ENCODE measurements around the gene GPN2. TPM values are rescaled to one million over a fixed set of nuclear protein-coding genes. Genes with fewer than 3 reads are reported as not detected.
A peak's percentile ranks its signal among the peaks of the same experiment; 100 is the strongest.
"Not testable (repeated sequence)": the region's sequence is repeated elsewhere in the genome, so short reads cannot be mapped to it uniquely, and the experiment has no call there.

Gene GPN2
- total RNA-seq, 1 donor from 2014 or later: 9.0 TPM

DNA sequence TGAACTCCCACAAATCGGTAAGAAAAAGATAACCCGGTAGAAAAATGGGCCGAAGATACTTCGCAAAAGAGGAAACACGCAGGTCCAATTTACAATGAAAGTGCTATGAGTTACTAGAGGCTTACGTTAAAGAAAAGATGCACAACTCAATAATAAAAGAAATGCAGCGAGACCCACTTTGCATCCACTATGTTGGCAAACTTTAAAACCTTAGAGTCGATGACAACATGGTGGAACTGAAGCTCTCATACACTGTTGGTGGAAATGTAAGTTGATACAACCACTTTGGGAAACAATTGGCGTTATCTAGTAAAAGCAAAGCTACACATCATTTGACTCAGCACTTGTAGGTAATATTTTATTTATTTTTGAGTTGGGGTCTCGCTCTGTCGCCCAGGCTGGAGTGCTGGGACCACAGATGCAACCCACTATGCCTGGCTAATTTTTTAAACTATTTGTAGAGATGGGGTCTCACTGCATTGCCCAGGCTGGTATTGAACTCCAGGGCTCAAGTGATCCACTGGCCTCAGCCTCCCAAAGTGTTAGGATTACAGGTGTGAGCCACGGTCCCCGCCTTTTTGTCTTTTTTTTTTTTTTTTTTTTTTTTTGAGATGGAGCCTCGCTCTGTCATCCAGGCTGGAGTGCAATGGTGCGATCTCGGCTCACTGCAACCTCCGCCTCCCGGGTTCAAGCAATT lies 10.9 kb upstream of the GPN2 start:
- DNase-seq: no peak

GRCh38 chr1:26900001-26900814 lies 10.1 kb upstream of the GPN2 start, which contains the start of gene GPATCH3:
Gene GPATCH3, minus strand, starts transcription at chr1:26900467. Its CDS starts 25 bp downstream, at chr1:26900442.
- DNase-seq: peak; percentile 90

GRCh38 chr1:26897351-26897750 lies 7.3 kb upstream of the GPN2 start:
- no peak for DNase-seq

DNA sequence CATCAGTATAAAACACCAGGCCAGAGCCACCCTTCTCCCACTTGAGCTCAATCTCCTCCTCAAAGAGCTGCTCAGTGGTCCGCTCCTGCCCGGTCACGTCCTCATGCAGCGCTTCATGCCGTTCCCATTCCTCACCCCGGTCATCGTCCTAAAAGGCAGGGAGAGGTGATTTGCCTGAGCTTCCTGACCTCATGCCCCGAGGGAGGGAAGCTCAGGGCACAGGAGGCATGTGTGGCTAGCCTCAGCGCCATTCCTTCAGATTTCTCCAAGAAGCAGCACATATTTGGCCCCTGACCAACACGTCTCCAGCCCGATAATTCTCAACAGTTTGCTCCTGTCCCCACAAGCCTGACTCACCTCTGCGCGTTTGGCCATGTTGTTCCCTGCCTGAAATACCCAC lies 4.2 kb upstream of the GPN2 start:
- DNase-seq: no peak

GRCh38 chr1:26890467-26890796 lies 349 bp upstream of the GPN2 start:
- no peak for DNase-seq

- no peak for DNase-seq
Observed at GRCh38 chr1:26888231-26888630, 1.9 kb downstream of the GPN2 start.

GRCh38 chr1:26887125-26887524 lies 3.0 kb downstream of the GPN2 start:
- DNase-seq: no peak

DNA sequence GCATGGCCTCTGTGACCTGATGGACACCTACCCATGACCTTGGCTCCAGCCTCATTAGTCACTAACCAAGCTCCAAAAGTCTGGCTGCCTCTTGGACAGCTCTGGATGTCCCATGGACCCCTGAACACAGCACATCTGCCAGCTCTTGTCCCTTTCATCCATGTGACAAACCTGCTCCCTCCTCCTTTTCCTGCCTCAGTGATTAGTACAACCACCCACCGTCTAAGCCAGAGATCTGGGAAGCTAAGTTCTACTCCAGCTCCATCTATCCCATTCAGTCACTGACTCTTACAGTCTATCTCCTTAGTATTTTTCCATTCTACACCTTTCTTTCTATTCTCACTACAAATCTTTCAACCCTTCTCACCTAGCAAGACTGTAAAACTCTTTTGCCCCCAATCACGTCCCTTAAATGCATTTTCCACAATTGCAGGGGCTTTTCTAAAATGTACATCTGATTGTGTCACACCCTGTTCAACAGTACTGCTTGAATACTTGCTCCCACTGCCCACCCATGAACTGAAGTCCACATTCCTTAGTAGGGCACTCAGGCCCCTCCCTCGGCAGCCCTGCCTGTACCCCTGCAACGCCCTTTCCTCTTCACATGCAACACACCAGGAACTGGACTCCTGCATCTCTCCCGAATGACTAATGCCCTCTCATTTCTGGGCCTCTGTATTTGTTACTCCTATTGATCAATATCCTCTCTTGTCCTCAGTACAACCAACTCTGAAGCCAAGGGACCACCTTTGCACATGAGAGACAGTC lies 7.2 kb downstream of the GPN2 start:
- DNase-seq: no peak

GRCh38 chr1:26881611-26882010 lies 8.5 kb downstream of the GPN2 start:
- not testable (repeated sequence) for DNase-seq

GRCh38 chr1:26879793-26880192 lies 10.3 kb downstream of the GPN2 start:
- DNase-seq: no peak

DNA sequence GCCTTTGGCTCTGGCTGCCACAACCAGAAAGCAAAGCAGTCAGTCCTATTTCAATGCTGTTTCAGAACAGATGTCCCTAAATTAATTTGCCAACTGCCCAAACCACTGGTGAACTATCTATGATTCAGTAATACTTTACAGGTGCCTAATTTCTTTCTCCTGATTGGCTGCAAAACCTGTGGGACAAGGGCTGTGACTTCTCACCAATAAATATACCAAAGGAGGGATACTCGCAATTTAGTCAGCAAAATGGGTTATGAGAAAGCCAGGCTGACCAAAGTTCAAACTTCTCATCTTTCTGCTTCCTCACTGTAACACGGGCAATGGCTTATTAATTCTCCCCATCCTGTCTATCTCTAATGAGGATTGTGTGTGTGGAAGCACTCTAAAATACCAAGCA lies 12.8 kb downstream of the GPN2 start:
- DNase-seq: no peak

DNA sequence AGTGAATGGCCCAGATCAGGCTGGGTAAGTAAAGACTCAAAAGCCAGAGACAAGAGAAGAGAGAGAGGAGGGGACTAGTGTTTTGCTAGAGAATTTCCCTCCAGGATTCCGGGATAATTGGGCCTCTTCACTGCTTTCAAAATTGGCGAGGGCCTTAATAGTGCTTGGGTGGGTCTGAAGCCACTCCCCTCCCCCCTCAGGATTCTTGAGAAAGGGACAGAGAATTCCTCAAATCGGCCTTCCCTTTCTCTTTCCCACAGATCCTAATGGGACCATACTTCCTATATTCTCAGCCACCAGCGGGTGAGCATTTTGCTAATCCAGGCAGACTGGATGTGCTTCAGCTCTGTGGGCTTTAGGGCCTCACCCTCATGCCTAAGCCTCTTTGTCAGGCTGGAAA lies 15.2 kb downstream of the GPN2 start:
- DNase-seq: no peak

DNA sequence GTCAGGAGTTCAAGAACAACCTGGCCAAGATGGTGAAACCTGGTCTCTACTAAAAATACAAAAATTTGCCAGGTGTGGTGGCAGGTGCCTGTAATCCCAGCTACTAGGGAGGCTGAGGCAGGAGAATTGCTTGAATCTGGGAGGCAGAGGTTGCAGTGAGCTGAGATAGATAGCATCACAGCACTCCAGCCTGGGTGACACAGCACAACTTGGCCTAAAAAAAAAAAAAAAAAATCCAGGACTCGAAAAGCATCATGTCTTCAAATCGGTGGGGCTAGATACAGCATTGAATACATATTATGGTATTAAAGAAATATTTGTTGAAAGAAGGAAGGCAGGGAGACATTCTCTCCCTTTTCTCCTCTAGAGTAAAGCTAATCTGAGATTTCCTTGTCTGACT lies 17.0 kb downstream of the GPN2 start:
- DNase-seq: not testable (repeated sequence)

DNA sequence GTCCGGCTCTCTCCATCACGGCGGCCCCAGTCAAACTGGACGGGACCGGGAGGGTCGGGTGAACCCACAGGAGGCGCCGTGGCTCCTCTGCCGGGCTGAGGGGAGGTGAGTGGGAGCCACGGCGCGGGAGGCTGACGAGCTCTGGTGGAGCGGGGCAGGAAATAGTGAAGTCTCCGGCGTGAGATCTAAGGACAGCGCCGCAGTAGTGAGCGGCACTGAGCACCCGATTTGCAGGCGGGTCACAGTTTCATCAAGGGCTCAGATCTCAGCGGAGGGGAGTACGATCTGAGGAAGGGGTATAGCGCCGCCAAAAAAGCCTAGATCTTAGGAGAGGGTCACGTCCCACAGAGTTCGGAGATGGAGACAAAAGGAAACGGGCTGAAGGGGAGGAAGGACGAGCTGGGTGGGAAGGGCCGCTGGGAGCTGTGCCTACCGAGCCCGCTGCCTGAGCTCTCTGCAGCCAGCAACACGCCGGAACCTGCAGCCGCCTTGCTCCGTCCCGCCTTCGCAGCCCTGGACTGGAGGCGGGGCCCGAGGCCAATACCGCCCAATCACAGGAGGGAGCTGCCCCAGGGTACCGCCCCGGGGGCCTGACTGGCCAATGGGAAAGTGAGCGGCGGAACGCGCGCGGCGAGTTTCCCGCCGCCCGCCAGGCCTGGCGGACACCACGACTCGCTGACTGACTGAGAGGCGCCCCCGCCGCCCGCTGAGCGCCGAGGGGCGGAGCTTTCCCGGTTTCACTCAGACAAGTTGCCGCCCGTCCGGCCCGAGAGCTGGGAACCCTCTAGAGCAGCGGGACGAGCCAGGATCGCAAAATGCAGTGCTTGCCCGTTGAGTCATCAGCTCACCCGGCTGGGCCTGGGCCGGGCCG lies 25.2 kb downstream of the GPN2 start:
- peak; percentile 94 for DNase-seq

DNA sequence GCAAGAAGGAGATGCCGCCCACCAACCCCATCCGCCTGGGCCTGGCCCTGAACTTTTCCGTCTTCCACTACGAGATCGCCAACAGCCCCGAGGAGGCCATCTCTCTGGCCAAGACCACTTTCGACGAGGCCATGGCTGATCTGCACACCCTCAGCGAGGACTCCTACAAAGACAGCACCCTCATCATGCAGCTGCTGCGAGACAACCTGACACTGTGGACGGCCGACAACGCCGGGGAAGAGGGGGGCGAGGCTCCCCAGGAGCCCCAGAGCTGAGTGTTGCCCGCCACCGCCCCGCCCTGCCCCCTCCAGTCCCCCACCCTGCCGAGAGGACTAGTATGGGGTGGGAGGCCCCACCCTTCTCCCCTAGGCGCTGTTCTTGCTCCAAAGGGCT lies 26.4 kb downstream of the GPN2 start:
- DNase-seq: no peak

GRCh38 chr1:26862781-26863684 lies 27.1 kb downstream of the GPN2 start, which contains the start of gene SFN:
Gene SFN, plus strand, starts transcription at chr1:26863149. Its CDS starts 64 bp downstream, at chr1:26863213.
- no peak for DNase-seq

- no peak for DNase-seq
Observed at GRCh38 chr1:26861889-26862378, 28.1 kb downstream of the GPN2 start.

DNA sequence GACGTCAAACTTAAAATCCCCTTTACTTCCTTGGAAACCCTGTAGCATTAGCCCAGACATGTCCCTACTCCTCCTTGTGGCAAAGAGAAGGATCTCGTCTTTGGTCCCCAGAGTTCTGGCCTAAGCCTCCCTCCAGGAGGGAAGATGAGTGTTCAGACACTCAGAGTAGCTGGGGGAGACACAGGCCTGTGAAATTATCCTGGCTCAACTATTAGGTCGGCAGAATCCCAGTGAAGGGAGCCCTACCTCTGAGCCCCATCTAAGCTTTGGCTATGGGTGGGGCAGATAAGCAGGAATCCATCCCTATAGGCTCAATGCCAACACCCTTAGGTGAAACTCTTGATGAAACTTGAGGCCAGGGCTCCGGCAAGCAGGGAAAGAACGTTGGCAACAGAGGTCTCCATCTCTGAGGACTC lies 28.8 kb downstream of the GPN2 start:
- no peak for DNase-seq

GRCh38 chr1:26858891-26859640 lies 31.0 kb downstream of the GPN2 start:
- DNase-seq: no peak

GRCh38 chr1:26858160-26858559 lies 31.9 kb downstream of the GPN2 start:
- no peak for DNase-seq
